K562 treated with DMSO at 1 percent for 24 hours (cell line): Measurements from ENCODE around the gene MYL11. TPM values are rescaled to one million over a fixed set of nuclear protein-coding genes. Genes with fewer than 3 reads are reported as not detected.

Source experiments
- total RNA-seq: library from RNA; unstranded; fragments of 300-600 nt; gene quantifications from 2 replicates; pipeline ENCODE4 v1.2.3, GENCODE V29; 2022; ENCODE audit warnings: low read depth; ENCODE audit not compliant: insufficient read depth

Gene MYL11, protein sequence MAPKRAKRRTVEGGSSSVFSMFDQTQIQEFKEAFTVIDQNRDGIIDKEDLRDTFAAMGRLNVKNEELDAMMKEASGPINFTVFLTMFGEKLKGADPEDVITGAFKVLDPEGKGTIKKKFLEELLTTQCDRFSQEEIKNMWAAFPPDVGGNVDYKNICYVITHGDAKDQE
- 0.90 TPM in 1 of 2 replicates, not detected in the other for total RNA-seq

DNA sequence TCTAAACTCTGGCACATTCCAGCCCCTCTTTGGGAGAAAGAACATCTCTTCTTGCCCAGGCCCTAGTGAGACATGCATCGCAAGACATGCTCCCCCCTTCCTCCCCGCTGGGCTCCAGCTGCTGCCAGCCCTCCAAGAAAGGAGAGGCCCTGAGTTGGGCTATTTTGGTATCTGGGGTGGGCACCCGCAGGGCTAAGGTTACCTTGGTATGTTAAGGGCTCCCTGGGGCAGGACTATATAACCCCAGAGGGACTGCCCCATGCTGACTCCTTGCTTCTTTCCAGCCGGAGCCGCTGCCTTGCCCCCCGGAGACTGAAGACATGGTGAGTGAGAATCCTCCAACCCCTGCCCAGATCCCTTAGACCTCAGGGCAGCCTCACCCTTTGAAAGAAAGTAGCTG is at the start of gene MYL11:
TSS of gene MYL11 (plus strand) at position 265 of the 400 bp plus-strand sequence. CDS start at position 321, 56 bp downstream.

DNA sequence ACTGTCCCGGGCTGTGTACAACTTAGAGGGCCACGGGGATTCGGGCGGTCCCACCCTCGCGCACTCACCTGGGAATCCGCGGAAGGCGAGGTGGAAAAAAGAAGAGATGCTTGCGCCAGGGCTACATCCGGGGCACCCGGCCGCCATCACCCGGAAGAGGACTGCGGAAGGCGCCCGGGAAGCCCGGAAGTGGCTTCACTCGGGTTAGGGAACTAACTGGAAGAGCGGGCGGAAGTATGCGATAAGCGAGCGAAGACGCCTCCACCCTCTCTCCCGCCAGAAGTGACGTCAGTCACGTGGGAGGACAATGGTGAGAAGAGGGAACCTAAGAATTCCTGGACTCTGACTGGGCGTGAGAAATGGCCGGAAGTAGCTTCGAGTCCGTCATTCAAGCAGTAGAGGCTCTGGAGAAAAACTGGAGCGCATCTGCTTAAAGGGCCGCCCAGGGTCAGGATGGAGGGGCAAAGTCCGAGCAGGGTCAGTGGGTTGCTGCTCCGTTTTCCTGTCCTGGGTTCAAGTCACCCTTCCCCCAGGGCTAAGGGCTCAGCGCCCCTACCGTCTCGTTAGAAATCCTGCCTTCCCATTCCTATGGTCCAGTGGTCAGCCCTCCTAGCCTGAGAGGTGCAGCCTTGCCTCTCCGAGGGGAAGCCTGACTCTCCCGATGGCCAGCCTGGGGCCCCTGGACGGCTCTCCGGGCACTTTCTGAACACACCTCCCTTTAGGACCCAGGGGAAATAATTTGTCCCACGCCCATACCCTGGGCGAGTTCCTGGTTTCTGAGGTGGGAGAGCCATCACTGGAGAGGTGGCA is 19.3 kb upstream of the MYL11 start, which contains the start of gene CD2BP2:
TSS of gene CD2BP2 (minus strand) at position 165 of the 810 bp plus-strand sequence. CDS start 627 bp downstream, outside the sequence.

DNA sequence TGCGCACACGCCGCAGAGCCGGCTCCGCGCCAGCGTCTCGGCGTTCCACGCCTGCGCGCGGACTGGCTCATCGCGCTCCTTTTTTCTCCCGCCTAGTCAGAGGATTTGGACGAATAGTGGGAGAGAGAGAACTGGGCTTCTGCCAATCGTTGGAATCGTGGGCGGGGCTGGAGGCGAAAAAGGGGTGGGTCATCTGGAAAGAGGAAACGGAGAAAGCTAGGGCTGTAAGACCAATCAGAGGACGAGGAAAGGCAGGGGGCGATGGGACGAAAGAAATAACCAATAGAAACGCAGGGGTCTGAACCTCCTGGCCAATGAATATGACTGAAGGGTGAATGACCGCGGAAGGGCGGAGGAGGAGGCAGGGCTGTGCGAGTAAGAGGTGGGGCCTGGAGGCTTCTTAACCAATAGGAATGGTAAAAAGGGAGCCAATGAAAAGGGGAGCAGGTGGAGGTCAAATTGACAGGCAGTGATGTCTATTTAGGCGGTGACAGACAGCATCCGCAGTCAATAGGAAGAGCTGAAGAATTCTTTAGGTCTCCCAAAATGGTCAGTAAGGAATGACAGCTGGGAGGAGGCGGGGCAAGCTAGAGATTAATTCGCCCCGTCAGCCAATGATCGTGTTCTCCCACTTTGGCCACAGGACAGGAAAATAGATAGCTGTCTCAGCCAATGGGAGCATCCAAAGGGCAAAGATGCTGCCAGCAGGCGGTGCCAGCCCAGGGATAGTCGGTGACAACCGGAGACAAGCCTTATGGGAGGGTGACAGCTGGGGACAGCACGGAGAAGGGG is 4.0 kb upstream of the MYL11 start, which contains the start of gene TBC1D10B:
TSS of gene TBC1D10B (minus strand) at position 39 of the 792 bp plus-strand sequence. CDS start 311 bp downstream, outside the sequence.

DNA sequence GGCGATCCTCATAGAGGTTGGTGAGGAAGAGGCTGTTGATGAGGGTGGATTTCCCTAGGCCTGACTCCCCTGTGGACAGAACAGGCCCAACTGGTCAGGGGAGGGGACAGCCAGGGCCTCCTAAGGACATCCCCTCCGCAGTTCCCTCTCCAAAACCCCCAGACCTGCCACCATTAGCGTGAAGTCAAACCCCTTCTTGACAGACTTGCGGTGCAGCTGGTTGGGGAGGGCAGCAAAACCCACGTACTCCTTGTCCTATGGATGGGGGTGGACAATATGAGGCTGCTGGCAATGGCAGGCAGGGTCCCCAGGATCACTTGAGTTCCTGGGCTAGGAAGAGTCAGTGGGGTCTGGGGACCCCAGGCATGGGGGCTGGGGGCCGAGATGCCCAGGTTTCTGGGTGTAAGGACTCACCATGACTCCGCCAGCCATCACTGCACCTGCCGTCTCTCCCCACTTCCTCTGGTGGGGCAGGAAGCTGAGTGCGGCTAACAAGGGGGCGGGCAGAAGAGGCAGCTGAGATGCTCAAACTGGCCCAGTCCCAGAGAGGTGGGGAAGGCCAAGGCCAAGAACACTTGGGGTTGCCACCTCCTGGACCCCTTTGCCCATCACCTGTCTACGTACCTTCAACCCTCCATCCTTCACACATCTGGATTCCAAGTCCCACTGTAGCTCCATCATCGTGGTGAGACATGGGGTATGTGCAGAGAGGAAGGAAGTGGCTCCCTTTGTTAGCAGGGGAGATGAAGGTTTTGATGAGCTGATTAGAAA is 7.7 kb downstream of the MYL11 start, which contains the start of gene SEPTIN1:
TSS of gene SEPTIN1 (minus strand) at position 451 of the 771 bp plus-strand sequence. CDS start at position 432, 19 bp downstream.

DNA sequence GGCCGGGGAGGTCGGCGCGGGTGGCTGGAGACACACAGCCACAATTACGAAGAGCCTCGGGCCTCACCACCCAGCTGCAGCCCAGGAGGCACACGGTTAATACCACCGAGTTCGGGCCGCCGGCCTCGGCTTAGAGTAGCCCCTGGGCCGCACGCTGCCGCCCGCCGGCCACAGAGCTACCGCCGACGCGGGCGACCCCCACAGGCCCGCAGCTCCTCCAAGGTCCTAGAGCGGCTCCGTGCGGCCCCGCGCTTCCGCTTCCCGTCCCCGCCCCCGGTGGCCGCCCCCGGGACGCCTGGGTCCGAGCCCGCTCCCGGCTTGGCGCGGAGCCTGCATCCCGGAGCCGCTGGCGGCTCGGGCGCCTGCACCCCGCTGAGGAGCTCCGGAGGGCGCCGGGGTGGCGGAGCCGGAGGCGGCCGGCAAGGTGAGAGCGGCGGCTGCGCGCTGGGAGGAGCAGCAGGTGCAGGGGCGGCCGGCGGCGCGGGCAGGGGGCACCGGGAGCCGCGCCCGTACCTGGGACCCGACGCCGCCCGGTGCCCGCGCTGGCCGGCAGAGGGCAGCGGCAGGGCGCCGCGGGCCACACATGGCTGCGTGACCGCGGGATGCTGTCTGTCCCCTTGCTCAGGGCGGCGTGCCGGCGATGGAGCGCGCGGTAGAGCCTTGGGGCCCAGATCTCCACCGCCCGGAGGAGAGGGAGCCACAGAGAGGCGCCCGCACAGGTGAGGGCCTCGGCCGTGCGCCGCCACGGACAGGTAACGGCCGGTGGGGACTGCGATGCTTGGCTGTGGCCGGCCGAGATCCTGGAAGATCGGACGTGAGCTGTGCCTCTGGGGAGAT is 20.8 kb downstream of the MYL11 start, which contains the start of gene ZNF48:
TSS of gene ZNF48 (plus strand) at position 266 of the 837 bp plus-strand sequence. CDS start at position 641, 375 bp downstream.

DNA sequence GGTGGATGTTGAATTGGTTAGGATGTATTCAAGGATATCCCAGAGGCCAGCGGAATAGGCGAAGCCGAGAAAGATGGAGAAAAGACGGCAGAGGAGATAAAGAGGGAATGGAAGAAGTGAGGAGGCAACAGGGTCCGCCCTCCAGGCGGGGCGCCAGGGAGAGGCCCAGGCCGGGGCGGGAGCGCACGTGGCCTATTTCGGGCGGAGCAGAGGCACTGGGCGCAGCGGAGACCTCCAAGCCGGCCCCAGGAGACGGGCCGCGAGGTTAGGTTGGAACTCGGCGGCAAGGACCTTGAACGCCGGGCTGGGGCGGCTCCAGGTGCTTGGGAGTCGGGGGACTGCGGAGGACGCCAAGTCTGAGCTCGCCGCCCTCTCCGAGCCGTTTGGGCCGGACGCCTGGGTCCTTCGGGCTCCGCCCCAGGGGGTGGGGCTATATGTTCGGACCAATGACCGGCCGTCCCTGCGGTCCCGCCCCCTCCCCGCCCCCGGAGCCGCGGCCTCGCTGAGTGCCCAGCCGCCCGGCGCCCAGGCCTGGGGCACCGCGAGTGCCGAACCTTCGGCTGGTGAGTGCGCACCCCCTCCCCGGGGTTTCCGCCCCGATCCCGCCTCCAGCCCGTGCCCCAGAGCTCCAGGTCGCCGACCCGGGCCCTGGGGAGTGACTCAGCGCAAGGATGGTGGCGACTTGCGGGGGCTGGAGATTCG is 32.7 kb downstream of the MYL11 start, which contains the start of gene ZNF771:
TSS of gene ZNF771 (plus strand) at position 505 of the 702 bp plus-strand sequence. CDS start 448 bp downstream, outside the sequence.

Other genes starting within 250 kb of the MYL11 start
- gene CORO1A, start 191.2 kb upstream of the MYL11 start, total RNA-seq, result 61.6 and 77.8 TPM in 2 replicates
- gene BOLA2B, start 181.1 kb upstream of the MYL11 start, total RNA-seq, result 55.1 and 63.9 TPM in 2 replicates
- 90.4 and 95.5 TPM in 2 replicates for gene SLX1A, start 180.9 kb upstream of the MYL11 start, total RNA-seq
- 4.1 TPM in 1 of 2 replicates, not detected in the other for gene SULT1A3, start 175.5 kb upstream of the MYL11 start, total RNA-seq
- 0.41 and 1.0 TPM in 2 replicates for gene NPIPB13, start 126.3 kb upstream of the MYL11 start, total RNA-seq
- gene CD2BP2, start 19.5 kb upstream of the MYL11 start, total RNA-seq, result 40.1 and 42.1 TPM in 2 replicates
- 78.2 and 80.1 TPM in 2 replicates for gene TBC1D10B, start 4.3 kb upstream of the MYL11 start, total RNA-seq
- gene SEPTIN1, start 7.8 kb downstream of the MYL11 start, total RNA-seq, result 2.6 TPM in 2 replicates
- gene ZNF48, start 20.6 kb downstream of the MYL11 start, total RNA-seq, result 11.8 and 12.2 TPM in 2 replicates
- gene ZNF771, start 32.8 kb downstream of the MYL11 start, total RNA-seq, result 22.0 and 26.2 TPM in 2 replicates
- 66.8 and 67.1 TPM in 2 replicates for gene DCTPP1, start 55.2 kb downstream of the MYL11 start, total RNA-seq
- gene SEPHS2, start 71.1 kb downstream of the MYL11 start, total RNA-seq, result 88.1 and 90.4 TPM in 2 replicates
- gene ITGAL, start 97.9 kb downstream of the MYL11 start, total RNA-seq, result not detected in 2 replicates
- 79.0 and 80.1 TPM in 2 replicates for gene ZNF768, start 151.8 kb downstream of the MYL11 start, total RNA-seq
- gene ZNF747, start 160.1 kb downstream of the MYL11 start, total RNA-seq, result 4.0 and 5.9 TPM in 2 replicates
- gene ZNF764, start 183.6 kb downstream of the MYL11 start, total RNA-seq, result 11.6 and 14.7 TPM in 2 replicates
- 11.1 and 12.9 TPM in 2 replicates for gene ZNF688, start 196.9 kb downstream of the MYL11 start, total RNA-seq
- gene ZNF785, start 210.9 kb downstream of the MYL11 start, total RNA-seq, result 4.4 and 5.6 TPM in 2 replicates
- 12.7 and 15.4 TPM in 2 replicates for gene ZNF689, start 235.6 kb downstream of the MYL11 start, total RNA-seq